Neural cell (in vitro differentiated cells): Measurements from ENCODE around the gene ZNF527. TPM values are rescaled to one million over a fixed set of nuclear protein-coding genes. Genes with fewer than 3 reads are reported as not detected.

Source experiments
- H2AFZ ChIP-seq: fragments of 200-600, 300-800 bp; sonication (generic), shearing (Covaris generic); 2 replicates; pipeline ENCODE4 v1.6.0; 2014; ENCODE audit warnings: low read depth, mild to moderate bottlenecking, antibody characterized with exemption, low read length, moderate library complexity
- H3F3A ChIP-seq: fragments of 200-600 bp; shearing (Covaris generic); 2 replicates; pipeline ENCODE4 v1.6.1; 2016; ENCODE audit warnings: mild to moderate bottlenecking, moderate library complexity, mixed read lengths, antibody characterized with exemption, low read length; ENCODE audit not compliant: insufficient read depth, poor library complexity, severe bottlenecking
- H3K27ac ChIP-seq: fragments of 200-600, 300-800 bp; sonication (generic), shearing (Covaris generic); 2 replicates; pipeline ENCODE4 v1.5.1; 2014; ENCODE audit warnings: mild to moderate bottlenecking, low read length, moderate library complexity
- H3K27me3 ChIP-seq: fragments of 300-800, 200-600 bp; sonication (generic), shearing (Covaris generic); 2 replicates; pipeline ENCODE4 v1.6.0; 2014; ENCODE audit warnings: mild to moderate bottlenecking, low read depth, low read length, moderate library complexity; ENCODE audit not compliant: insufficient read depth
- H3K36me3 ChIP-seq: fragments of 300-800, 200-600 bp; sonication (generic), shearing (Covaris generic); 2 replicates; pipeline ENCODE4 v1.5.1; 2014; ENCODE audit warnings: mild to moderate bottlenecking, antibody characterized with exemption, low read length, moderate library complexity; ENCODE audit not compliant: insufficient read depth
- H3K4me2 ChIP-seq: fragments of 300-800, 200-600 bp; sonication (generic), shearing (Covaris generic); 2 replicates; pipeline ENCODE4 v1.6.0; 2014; ENCODE audit warnings: mild to moderate bottlenecking, low read length
- H3K4me3 ChIP-seq: fragments of 300-800, 200-600 bp; sonication (generic), shearing (Covaris generic); 2 replicates; pipeline ENCODE4 v1.5.1; 2014; ENCODE audit warnings: mild to moderate bottlenecking, low read length, moderate library complexity
- H3K79me2 ChIP-seq: fragments of 200-600 bp; shearing (Covaris generic); replicated peaks from 2 replicates; pipeline ENCODE4 v1.6.0; 2014; ENCODE audit warnings: mild to moderate bottlenecking, low read length, moderate library complexity; ENCODE audit not compliant: insufficient read depth
- H3K9ac ChIP-seq: fragments of 300-800, 200-600 bp; sonication (generic), shearing (Covaris generic); 2 replicates; pipeline ENCODE4 v1.6.1; 2016; ENCODE audit warnings: mild to moderate bottlenecking, low read length, mixed read lengths
- H3K9me2 ChIP-seq: fragments of 200-600 bp; shearing (Covaris generic); 2 replicates; pipeline ENCODE4 v1.6.1; 2016; ENCODE audit warnings: mild to moderate bottlenecking, low read length, mixed read lengths; ENCODE audit not compliant: insufficient read depth
- H3K9me3 ChIP-seq: fragments of 200-600, 300-800 bp; sonication (generic), shearing (Covaris generic); 2 replicates; pipeline ENCODE4 v1.6.1; 2016; ENCODE audit warnings: mild to moderate bottlenecking, mixed run types, low read length, moderate library complexity, mixed read lengths
- H4K20me1 ChIP-seq: fragments of 200-600 bp; shearing (Covaris generic); 2 replicates; pipeline ENCODE4 v1.6.1; 2016; ENCODE audit warnings: mild to moderate bottlenecking, mixed run types; ENCODE audit not compliant: insufficient read depth
- EP300 ChIP-seq: fragments of 450-650 bp; conservative IDR thresholded peaks from 2 replicates; pipeline ENCODE4 v1.6.1; 2014; ENCODE audit warnings: antibody characterized with exemption, mild to moderate bottlenecking, moderate library complexity; ENCODE audit not compliant: poor library complexity, severe bottlenecking
- EZH2 ChIP-seq: fragments of 200-600, 300-800 bp; shearing (Covaris generic), sonication (generic); IDR thresholded peaks from 2 replicates; pipeline ENCODE4 v1.6.1; 2014; ENCODE audit warnings: antibody characterized with exemption, low read length, borderline replicate concordance, mild to moderate bottlenecking; ENCODE audit not compliant: insufficient read depth, poor library complexity, severe bottlenecking
- POLR2AphosphoS5 ChIP-seq: IDR thresholded peaks from 2 replicates; pipeline ENCODE4 v1.6.1; 2012
- RAD21 ChIP-seq: fragments of 450-650 bp; conservative IDR thresholded peaks from 2 replicates; pipeline ENCODE4 v1.6.1; 2014; ENCODE audit warnings: antibody characterized with exemption, mild to moderate bottlenecking, moderate library complexity
- SMC3 ChIP-seq: fragments of 450-650 bp; conservative IDR thresholded peaks from 2 replicates; pipeline ENCODE4 v1.6.1; 2014; ENCODE audit warnings: antibody characterized with exemption, mild to moderate bottlenecking, moderate library complexity; ENCODE audit not compliant: poor library complexity
- TAF1 ChIP-seq: IDR thresholded peaks from 2 replicates; pipeline ENCODE4 v1.6.1; 2012; ENCODE audit warnings: low read depth
- polyA plus RNA-seq: library from polyadenylated mRNA; depleted of rRNA; stranded (reverse); fragments of >200 nt; gene quantifications from 2 replicates; pipeline ENCODE4 v1.2.3, GENCODE V29; 2014
- TF ChIP-seq, protein P1 (sequence below): IDR thresholded peaks from 2 replicates; pipeline ENCODE4 v1.6.1; 2012; ENCODE audit warnings: borderline replicate concordance
- TF ChIP-seq, protein P2 (sequence below): fragments of 450-650 bp; IDR thresholded peaks from 2 replicates; pipeline ENCODE4 v1.5.1; 2014; ENCODE audit warnings: antibody characterized with exemption, mild to moderate bottlenecking, moderate library complexity; ENCODE audit not compliant: poor library complexity, severe bottlenecking

ZNF527 gene
- polyA plus RNA-seq, 1 donor from 2014 or later: 13.6 TPM

DNA sequence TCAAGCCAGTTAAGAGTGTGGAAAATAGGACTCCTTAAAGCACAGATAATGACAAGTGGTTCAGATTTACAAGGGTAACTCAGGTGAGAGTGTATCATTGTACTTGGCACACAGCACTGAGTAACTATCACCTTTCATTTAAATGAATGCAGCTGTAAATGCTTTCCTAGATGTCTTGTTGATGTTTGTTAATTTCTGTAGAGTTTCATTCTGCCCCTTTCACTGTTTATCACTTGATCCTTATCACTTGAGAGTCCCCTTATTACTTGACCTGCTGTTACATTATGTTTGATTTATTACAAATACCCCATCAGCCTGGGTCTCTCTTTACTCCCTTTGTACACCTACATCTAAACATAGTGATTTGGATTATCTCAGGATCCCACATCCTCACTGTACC lies 38.1 kb upstream of the ZNF527 start:
- Histone ChIP-seq H3K9me2 (no peaks in the 10 kb centered on the region), H2AFZ (no peak overlapping the region), H3K9me3 (no peaks in the 10 kb centered on the region), H3K36me3 (peaks cover 7% of the 10 kb centered on the region), H3K27ac (no peak overlapping the region), H3K9ac (no peak overlapping the region), H3F3A (no peaks in the 10 kb centered on the region), H4K20me1 (no peaks in the 10 kb centered on the region), H3K4me2 (no peak overlapping the region), H3K4me3 (no peak overlapping the region), H3K79me2 (peaks cover 15% of the 10 kb centered on the region), H3K27me3 (no peaks in the 10 kb centered on the region)
- TF ChIP-seq EZH2 (no peak), SMC3 (no peak), RAD21 (no peak), EP300 (no peak), POLR2AphosphoS5 (no peak), TAF1 (no peak)
- TF ChIP-seq, protein P1, sequence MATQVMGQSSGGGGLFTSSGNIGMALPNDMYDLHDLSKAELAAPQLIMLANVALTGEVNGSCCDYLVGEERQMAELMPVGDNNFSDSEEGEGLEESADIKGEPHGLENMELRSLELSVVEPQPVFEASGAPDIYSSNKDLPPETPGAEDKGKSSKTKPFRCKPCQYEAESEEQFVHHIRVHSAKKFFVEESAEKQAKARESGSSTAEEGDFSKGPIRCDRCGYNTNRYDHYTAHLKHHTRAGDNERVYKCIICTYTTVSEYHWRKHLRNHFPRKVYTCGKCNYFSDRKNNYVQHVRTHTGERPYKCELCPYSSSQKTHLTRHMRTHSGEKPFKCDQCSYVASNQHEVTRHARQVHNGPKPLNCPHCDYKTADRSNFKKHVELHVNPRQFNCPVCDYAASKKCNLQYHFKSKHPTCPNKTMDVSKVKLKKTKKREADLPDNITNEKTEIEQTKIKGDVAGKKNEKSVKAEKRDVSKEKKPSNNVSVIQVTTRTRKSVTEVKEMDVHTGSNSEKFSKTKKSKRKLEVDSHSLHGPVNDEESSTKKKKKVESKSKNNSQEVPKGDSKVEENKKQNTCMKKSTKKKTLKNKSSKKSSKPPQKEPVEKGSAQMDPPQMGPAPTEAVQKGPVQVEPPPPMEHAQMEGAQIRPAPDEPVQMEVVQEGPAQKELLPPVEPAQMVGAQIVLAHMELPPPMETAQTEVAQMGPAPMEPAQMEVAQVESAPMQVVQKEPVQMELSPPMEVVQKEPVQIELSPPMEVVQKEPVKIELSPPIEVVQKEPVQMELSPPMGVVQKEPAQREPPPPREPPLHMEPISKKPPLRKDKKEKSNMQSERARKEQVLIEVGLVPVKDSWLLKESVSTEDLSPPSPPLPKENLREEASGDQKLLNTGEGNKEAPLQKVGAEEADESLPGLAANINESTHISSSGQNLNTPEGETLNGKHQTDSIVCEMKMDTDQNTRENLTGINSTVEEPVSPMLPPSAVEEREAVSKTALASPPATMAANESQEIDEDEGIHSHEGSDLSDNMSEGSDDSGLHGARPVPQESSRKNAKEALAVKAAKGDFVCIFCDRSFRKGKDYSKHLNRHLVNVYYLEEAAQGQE: no peak
- TF ChIP-seq, protein P2, sequence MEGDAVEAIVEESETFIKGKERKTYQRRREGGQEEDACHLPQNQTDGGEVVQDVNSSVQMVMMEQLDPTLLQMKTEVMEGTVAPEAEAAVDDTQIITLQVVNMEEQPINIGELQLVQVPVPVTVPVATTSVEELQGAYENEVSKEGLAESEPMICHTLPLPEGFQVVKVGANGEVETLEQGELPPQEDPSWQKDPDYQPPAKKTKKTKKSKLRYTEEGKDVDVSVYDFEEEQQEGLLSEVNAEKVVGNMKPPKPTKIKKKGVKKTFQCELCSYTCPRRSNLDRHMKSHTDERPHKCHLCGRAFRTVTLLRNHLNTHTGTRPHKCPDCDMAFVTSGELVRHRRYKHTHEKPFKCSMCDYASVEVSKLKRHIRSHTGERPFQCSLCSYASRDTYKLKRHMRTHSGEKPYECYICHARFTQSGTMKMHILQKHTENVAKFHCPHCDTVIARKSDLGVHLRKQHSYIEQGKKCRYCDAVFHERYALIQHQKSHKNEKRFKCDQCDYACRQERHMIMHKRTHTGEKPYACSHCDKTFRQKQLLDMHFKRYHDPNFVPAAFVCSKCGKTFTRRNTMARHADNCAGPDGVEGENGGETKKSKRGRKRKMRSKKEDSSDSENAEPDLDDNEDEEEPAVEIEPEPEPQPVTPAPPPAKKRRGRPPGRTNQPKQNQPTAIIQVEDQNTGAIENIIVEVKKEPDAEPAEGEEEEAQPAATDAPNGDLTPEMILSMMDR: no peak

DNA sequence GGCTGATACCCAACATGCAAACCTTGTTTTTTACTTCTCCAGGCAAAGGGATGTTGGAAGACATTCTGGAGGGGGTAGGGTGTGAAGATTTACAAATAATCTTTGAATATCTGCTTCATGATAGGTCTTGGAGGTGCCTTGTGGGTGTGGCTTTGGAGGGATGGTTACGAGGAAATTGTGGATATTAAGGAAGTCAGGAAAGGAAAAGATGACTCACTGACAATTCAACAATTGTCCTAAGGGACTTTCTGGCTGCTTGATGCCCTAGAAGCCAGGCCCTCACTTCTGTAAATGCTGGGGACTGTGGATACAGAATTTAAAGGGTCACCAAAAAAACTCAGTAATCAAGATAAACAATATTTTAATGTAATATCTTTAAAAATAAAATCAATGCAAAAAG lies 37.4 kb upstream of the ZNF527 start:
- H3K27me3 ChIP-seq: no peaks in the 10 kb centered on the region
- no peak overlapping the region for H3K4me2 ChIP-seq
- no peaks in the 10 kb centered on the region for H4K20me1 ChIP-seq
- no peak for TF ChIP-seq TAF1
- no peak for TF ChIP-seq RAD21
- TF ChIP-seq, protein P2: no peak
- peaks cover 7% of the 10 kb centered on the region for H3K36me3 ChIP-seq
- H3K79me2 ChIP-seq: peaks cover 15% of the 10 kb centered on the region
- H2AFZ ChIP-seq: no peak overlapping the region
- no peaks in the 10 kb centered on the region for H3K9me3 ChIP-seq
- H3K27ac ChIP-seq: no peak overlapping the region
- no peaks in the 10 kb centered on the region for H3K9me2 ChIP-seq
- no peak overlapping the region for H3K4me3 ChIP-seq
- H3F3A ChIP-seq: no peaks in the 10 kb centered on the region
- no peak overlapping the region for H3K9ac ChIP-seq
